GM23338 (cell line): Measurements from ENCODE around the gene TOM1. TPM values are rescaled to one million over a fixed set of nuclear protein-coding genes. Genes with fewer than 3 reads are reported as not detected.

Experiments used
- CREB1 ChIP-seq: fragments of 250-450 bp; sonication (Bioruptor Pico); IDR thresholded peaks from 2 replicates; pipeline ENCODE4 v1.5.0; 2020; ENCODE audit warnings: low read depth, mild to moderate bottlenecking, moderate library complexity
- EZH2 ChIP-seq: fragments of 200-600 bp; sonication (generic); IDR thresholded peaks from one replicate; pipeline ENCODE4 v1.8.0; 2017; ENCODE audit warnings: antibody characterized with exemption, mild to moderate bottlenecking, low read depth; ENCODE audit not compliant: unreplicated experiment
- EZH2phosphoT487 ChIP-seq: fragments of 200-600 bp; sonication (generic); IDR thresholded peaks from one replicate; pipeline ENCODE4 v1.8.1; 2018; ENCODE audit warnings: antibody characterized with exemption; ENCODE audit not compliant: unreplicated experiment
- JUNB ChIP-seq: IDR thresholded peaks from one replicate; pipeline ENCODE4 v1.6.1; 2016; ENCODE audit warnings: antibody characterized with exemption; ENCODE audit not compliant: unreplicated experiment
- NANOG ChIP-seq: IDR thresholded peaks from 2 replicates; pipeline ENCODE4 v1.6.1; 2016; ENCODE audit warnings: antibody characterized with exemption, borderline replicate concordance
- POLR2AphosphoS5 ChIP-seq: IDR thresholded peaks from 2 replicates; pipeline ENCODE4 v1.6.1; 2016; ENCODE audit warnings: antibody characterized with exemption, low read depth
- ZNF114 ChIP-seq: fragments of 250-450 bp; sonication (Bioruptor Pico); IDR thresholded peaks from 2 replicates; pipeline ENCODE4 v1.5.0; 2020; ENCODE audit warnings: mild to moderate bottlenecking, moderate library complexity
- polyA plus RNA-seq: library from polyadenylated mRNA; unstranded; fragments of >200 nt; fragmentation: Nextera tagmentation; extraction: Ambion mirVana; gene quantifications from 2 replicates; pipeline ENCODE4 v1.2.1, GENCODE V29; 2016
- total RNA-seq: library from RNA; depleted of rRNA; stranded (reverse); fragments of >200 nt; shearing (Covaris generic); gene quantifications from 2 replicates; pipeline ENCODE4 v1.2.3, GENCODE V29; 2014
- TF ChIP-seq, protein P1 (sequence below): fragments of 250-450 bp; sonication (Bioruptor Pico); IDR thresholded peaks from 2 replicates; pipeline ENCODE4 v1.5.0; 2020; ENCODE audit warnings: mild to moderate bottlenecking, moderate library complexity
- TF ChIP-seq, protein P2 (sequence below), 2 experiments: fragments of 200-600 bp in 1 of 2; sonication (generic) in 1 of 2; conservative IDR thresholded peaks; 2 replicates each; pipeline versions ENCODE4 v1.5.1 to v1.6.1; 2016 to 2017; ENCODE audit warnings: antibody characterized with exemption in 2 of 2, low read depth in 2 of 2, mild to moderate bottlenecking in 2 of 2, moderate library complexity in 1 of 2
- TF ChIP-seq, protein P3 (sequence below): IDR thresholded peaks from 2 replicates; pipeline ENCODE4 v1.6.1; 2016; ENCODE audit warnings: antibody characterized with exemption

Gene TOM1
- total and polyA plus RNA-seq, 2 experiments from 2014 or later = 10.9 to 17.8 TPM

DNA sequence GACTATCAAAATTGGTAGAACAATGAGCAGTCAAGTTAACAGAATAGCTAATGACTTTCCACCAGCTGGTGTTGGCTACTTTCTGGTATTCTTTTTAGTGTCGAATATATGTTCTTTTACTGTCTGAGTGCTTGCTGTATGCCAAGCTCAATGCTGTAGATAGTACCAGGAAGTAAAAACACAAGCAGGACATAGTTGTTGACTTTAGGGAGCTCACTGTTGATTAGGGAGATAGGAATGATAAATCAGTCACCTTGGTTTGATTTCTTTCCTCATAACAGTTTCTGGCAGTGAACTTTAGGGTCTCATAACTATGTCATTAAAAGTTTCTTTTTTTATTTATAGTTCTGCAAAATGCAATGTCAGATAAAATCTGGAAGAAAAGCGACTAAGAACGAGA is 33.4 kb upstream of the TOM1 start (continued):
- TF ChIP-seq, protein P1, sequence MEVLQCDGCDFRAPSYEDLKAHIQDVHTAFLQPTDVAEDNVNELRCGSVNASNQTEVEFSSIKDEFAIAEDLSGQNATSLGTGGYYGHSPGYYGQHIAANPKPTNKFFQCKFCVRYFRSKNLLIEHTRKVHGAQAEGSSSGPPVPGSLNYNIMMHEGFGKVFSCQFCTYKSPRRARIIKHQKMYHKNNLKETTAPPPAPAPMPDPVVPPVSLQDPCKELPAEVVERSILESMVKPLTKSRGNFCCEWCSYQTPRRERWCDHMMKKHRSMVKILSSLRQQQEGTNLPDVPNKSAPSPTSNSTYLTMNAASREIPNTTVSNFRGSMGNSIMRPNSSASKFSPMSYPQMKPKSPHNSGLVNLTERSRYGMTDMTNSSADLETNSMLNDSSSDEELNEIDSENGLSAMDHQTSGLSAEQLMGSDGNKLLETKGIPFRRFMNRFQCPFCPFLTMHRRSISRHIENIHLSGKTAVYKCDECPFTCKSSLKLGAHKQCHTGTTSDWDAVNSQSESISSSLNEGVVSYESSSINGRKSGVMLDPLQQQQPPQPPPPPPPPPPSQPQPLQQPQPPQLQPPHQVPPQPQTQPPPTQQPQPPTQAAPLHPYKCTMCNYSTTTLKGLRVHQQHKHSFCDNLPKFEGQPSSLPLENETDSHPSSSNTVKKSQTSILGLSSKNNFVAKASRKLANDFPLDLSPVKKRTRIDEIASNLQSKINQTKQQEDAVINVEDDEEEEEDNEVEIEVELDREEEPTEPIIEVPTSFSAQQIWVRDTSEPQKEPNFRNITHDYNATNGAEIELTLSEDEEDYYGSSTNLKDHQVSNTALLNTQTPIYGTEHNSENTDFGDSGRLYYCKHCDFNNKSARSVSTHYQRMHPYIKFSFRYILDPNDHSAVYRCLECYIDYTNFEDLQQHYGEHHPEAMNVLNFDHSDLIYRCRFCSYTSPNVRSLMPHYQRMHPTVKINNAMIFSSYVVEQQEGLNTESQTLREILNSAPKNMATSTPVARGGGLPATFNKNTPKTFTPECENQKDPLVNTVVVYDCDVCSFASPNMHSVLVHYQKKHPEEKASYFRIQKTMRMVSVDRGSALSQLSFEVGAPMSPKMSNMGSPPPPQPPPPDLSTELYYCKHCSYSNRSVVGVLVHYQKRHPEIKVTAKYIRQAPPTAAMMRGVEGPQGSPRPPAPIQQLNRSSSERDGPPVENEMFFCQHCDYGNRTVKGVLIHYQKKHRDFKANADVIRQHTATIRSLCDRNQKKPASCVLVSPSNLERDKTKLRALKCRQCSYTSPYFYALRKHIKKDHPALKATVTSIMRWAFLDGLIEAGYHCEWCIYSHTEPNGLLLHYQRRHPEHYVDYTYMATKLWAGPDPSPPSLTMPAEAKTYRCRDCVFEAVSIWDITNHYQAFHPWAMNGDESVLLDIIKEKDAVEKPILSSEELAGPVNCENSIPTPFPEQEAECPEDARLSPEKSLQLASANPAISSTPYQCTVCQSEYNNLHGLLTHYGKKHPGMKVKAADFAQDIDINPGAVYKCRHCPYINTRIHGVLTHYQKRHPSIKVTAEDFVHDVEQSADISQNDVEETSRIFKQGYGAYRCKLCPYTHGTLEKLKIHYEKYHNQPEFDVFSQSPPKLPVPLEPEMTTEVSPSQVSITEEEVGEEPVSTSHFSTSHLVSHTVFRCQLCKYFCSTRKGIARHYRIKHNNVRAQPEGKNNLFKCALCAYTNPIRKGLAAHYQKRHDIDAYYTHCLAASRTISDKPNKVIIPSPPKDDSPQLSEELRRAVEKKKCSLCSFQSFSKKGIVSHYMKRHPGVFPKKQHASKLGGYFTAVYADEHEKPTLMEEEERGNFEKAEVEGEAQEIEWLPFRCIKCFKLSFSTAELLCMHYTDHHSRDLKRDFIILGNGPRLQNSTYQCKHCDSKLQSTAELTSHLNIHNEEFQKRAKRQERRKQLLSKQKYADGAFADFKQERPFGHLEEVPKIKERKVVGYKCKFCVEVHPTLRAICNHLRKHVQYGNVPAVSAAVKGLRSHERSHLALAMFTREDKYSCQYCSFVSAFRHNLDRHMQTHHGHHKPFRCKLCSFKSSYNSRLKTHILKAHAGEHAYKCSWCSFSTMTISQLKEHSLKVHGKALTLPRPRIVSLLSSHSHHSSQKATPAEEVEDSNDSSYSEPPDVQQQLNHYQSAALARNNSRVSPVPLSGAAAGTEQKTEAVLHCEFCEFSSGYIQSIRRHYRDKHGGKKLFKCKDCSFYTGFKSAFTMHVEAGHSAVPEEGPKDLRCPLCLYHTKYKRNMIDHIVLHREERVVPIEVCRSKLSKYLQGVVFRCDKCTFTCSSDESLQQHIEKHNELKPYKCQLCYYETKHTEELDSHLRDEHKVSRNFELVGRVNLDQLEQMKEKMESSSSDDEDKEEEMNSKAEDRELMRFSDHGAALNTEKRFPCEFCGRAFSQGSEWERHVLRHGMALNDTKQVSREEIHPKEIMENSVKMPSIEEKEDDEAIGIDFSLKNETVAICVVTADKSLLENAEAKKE (CRISPR knock-in tag) = no peak
- no peak for TF ChIP-seq POLR2AphosphoS5
- TF ChIP-seq EZH2phosphoT487 = no peak
- TF ChIP-seq EZH2 = no peak
- TF ChIP-seq NANOG = no peak
- TF ChIP-seq ZNF114 (CRISPR knock-in tag) = no peak
- TF ChIP-seq JUNB = no peak
- TF ChIP-seq, protein P2, sequence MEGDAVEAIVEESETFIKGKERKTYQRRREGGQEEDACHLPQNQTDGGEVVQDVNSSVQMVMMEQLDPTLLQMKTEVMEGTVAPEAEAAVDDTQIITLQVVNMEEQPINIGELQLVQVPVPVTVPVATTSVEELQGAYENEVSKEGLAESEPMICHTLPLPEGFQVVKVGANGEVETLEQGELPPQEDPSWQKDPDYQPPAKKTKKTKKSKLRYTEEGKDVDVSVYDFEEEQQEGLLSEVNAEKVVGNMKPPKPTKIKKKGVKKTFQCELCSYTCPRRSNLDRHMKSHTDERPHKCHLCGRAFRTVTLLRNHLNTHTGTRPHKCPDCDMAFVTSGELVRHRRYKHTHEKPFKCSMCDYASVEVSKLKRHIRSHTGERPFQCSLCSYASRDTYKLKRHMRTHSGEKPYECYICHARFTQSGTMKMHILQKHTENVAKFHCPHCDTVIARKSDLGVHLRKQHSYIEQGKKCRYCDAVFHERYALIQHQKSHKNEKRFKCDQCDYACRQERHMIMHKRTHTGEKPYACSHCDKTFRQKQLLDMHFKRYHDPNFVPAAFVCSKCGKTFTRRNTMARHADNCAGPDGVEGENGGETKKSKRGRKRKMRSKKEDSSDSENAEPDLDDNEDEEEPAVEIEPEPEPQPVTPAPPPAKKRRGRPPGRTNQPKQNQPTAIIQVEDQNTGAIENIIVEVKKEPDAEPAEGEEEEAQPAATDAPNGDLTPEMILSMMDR (conservative IDR thresholded peaks at IDR 0.05; ENCODE audit: low read depth in 2 of 2) = no peak
- TF ChIP-seq, protein P3, sequence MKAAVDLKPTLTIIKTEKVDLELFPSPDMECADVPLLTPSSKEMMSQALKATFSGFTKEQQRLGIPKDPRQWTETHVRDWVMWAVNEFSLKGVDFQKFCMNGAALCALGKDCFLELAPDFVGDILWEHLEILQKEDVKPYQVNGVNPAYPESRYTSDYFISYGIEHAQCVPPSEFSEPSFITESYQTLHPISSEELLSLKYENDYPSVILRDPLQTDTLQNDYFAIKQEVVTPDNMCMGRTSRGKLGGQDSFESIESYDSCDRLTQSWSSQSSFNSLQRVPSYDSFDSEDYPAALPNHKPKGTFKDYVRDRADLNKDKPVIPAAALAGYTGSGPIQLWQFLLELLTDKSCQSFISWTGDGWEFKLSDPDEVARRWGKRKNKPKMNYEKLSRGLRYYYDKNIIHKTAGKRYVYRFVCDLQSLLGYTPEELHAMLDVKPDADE = no peak
- TF ChIP-seq CREB1 (CRISPR knock-in tag) = no peak
